ENCODE measurements around the gene MPPED1. TPM values are rescaled to one million over a fixed set of nuclear protein-coding genes. Genes with fewer than 3 reads are reported as not detected.

Gene MPPED1
- total RNA-seq, 4 donors from 2014 or later, result 0.23 to 0.99 (median 0.80) TPM; not detected in 1

- Histone ChIP-seq H3K27ac (no peak overlapping the region), H3K9me3 (no peaks in the 10 kb centered on the region), H3K27me3 (peaks cover 6% of the 10 kb centered on the region), H3K36me3 (no peaks in the 10 kb centered on the region), H3K4me3 (no peak overlapping the region), H3K4me1 (no peaks in the 10 kb centered on the region)
- WGBS, result 74% methylated on average over 22 of the region's 22 CpGs
- no peak for TF ChIP-seq POLR2AphosphoS5 (IDR thresholded peaks at IDR 0.05)
- no peak for TF ChIP-seq CTCF (IDR thresholded peaks at IDR 0.05)
- TF ChIP-seq POLR2A (IDR thresholded peaks at IDR 0.05), result no peak
- no peak for TF ChIP-seq EP300 (IDR thresholded peaks at IDR 0.05)
- no peak for DNase-seq (ENCODE audit: low spot score in 2 of 2)
These were observed 89.3 kb downstream of the MPPED1 start for GRCh38 chr22:43500792-43501785.

GRCh38 chr22:43501878-43502277 lies 90.1 kb downstream of the MPPED1 start:
- H3K27ac ChIP-seq, result no peak overlapping the region
- no peaks in the 10 kb centered on the region for H3K36me3 ChIP-seq
- H3K4me1 ChIP-seq, result no peaks in the 10 kb centered on the region
- TF ChIP-seq CTCF (IDR thresholded peaks at IDR 0.05) (no peak), POLR2AphosphoS5 (IDR thresholded peaks at IDR 0.05) (no peak), POLR2A (IDR thresholded peaks at IDR 0.05) (no peak), EP300 (IDR thresholded peaks at IDR 0.05) (no peak)
- 50% methylated on average over 10 of the region's 11 CpGs for WGBS
- H3K27me3 ChIP-seq, result peaks cover 6% of the 10 kb centered on the region
- no peaks in the 10 kb centered on the region for H3K9me3 ChIP-seq
- no peak overlapping the region for H3K4me3 ChIP-seq
- DNase-seq (ENCODE audit: low spot score in 2 of 2), result no peak

GRCh38 chr22:43502306-43502874 lies 90.6 kb downstream of the MPPED1 start:
- H3K36me3 ChIP-seq, result no peaks in the 10 kb centered on the region
- H3K4me3 ChIP-seq, result no peak overlapping the region
- TF ChIP-seq CTCF (IDR thresholded peaks at IDR 0.05) (no peak), EP300 (IDR thresholded peaks at IDR 0.05) (no peak)
- H3K9me3 ChIP-seq, result no peaks in the 10 kb centered on the region
- H3K27me3 ChIP-seq, result peaks cover 6% of the 10 kb centered on the region
- DNase-seq (ENCODE audit: low spot score in 2 of 2), result no peak
- no peaks in the 10 kb centered on the region for H3K4me1 ChIP-seq
- 91% methylated on average over 19 of the region's 20 CpGs for WGBS
- H3K27ac ChIP-seq, result no peak overlapping the region

- Histone ChIP-seq H3K27me3 (peaks cover 6% of the 10 kb centered on the region), H3K4me1 (no peaks in the 10 kb centered on the region), H3K27ac (no peak overlapping the region), H3K9me3 (no peaks in the 10 kb centered on the region), H3K36me3 (no peaks in the 10 kb centered on the region), H3K4me3 (no peak overlapping the region)
- DNase-seq (ENCODE audit: low spot score in 2 of 2), result no peak
- 95% methylated on average over 3 of the region's 3 CpGs for WGBS
- TF ChIP-seq EP300 (IDR thresholded peaks at IDR 0.05) (no peak), CTCF (IDR thresholded peaks at IDR 0.05) (no peak), POLR2AphosphoS5 (IDR thresholded peaks at IDR 0.05) (no peak), POLR2A (IDR thresholded peaks at IDR 0.05) (no peak)
These were observed 92.3 kb downstream of the MPPED1 start for GRCh38 chr22:43504068-43504467.

- Histone ChIP-seq H3K36me3 (no peaks in the 10 kb centered on the region), H3K27me3 (peaks cover 6% of the 10 kb centered on the region), H3K27ac (no peak overlapping the region), H3K4me3 (no peak overlapping the region), H3K4me1 (no peaks in the 10 kb centered on the region), H3K9me3 (no peaks in the 10 kb centered on the region)
- TF ChIP-seq EP300 (IDR thresholded peaks at IDR 0.05) (no peak), POLR2AphosphoS5 (IDR thresholded peaks at IDR 0.05) (no peak), CTCF (IDR thresholded peaks at IDR 0.05) (no peak), POLR2A (IDR thresholded peaks at IDR 0.05) (no peak)
- no peak for DNase-seq (ENCODE audit: low spot score in 2 of 2)
- WGBS, result 91% methylated on average over 7 of the region's 7 CpGs
These were observed 93.0 kb downstream of the MPPED1 start for GRCh38 chr22:43504666-43505261.

Measured in suprapubic skin (tissue), 4 donors.